Measurements from ENCODE around the gene TAF7L. TPM values are rescaled to one million over a fixed set of nuclear protein-coding genes. Genes with fewer than 3 reads are reported as not detected.

TAF7L gene
- polyA plus RNA-seq, 2 donors, result 0.07 to 0.14 TPM

DNA sequence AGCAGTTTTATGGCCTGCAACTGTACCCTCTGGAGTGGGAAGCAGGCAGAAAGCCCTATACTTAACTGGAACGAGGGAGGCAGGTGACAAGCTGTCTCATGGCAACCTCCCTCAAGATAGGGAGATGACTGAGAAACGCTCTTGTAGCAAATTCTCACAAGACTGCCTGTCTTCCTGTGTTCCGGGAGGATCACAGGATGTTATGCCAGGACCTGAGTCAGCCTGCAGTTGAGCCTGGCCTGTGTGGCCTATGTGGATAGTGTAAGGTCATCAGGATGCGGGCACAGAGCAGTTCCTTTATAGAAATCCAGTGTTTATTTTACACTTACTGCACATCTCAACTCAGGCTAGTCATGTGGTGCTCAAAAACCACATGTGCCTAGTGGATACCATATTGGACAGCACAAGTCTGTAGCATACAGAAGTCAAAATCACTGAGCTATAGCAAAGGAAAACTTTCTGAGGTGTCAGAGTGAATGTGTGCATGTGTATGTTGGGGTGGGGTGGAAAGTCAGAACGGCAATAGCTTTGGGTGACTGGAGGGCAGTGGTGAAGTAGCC, 25.2 kb downstream of the TAF7L start:
- H3K27me3 ChIP-seq (ENCODE audit: control insufficient read depth in 1 of 2, insufficient read depth in 2 of 2, low read length in 2 of 2), result peaks cover 0 to 3% of the 10 kb centered on the region in 2 donors
- 69 to 76% methylated on average over 5 of the region's 5 CpGs for WGBS, 2 donors
- no peak overlapping the region for H3K4me3 ChIP-seq (ENCODE audit: low read depth in 1 of 2, low read length in 2 of 2)
- H3K27ac ChIP-seq (ENCODE audit: low read depth in 2 of 2, low read length in 1 of 2), result no peak overlapping the region
- no peaks in the 10 kb centered on the region for H3K36me3 ChIP-seq (ENCODE audit: control insufficient read depth in 2 of 2, insufficient read depth in 2 of 2, low read length in 1 of 2)
- H3K4me1 ChIP-seq (ENCODE audit: control insufficient read depth in 2 of 2, insufficient read depth in 2 of 2, low read length in 1 of 2), result no peaks in the 10 kb centered on the region
- H3K9me3 ChIP-seq (ENCODE audit: control insufficient read depth in 2 of 2, insufficient read depth in 1 of 2, low read depth in 1 of 2, low read length in 1 of 2), result no peaks in the 10 kb centered on the region

DNA sequence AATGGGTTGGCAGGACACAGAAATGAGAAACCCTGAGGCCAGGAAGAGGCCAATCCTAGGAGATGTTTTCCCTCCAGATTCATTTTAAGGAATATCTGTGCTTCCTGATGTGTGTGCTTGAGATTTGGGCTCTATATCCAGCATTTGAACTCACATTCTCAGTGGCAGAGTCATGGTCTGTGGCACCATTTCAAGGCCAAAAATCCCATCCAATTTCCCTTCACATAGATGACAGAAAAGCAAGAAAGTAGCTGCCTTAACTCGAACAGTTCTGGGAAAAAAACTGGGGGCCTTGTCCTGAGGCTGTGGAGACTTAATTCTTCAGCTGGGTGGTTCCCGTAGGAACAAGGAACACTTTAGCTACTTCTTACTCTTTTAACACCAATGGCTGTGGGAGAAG, 27.4 kb downstream of the TAF7L start:
- WGBS, 2 donors, result 38 to 41% methylated on average over 2 of the region's 2 CpGs
- Histone ChIP-seq H3K9me3 (ENCODE audit: control insufficient read depth in 2 of 2, insufficient read depth in 1 of 2, low read depth in 1 of 2, low read length in 1 of 2) (no peaks in the 10 kb centered on the region), H3K27me3 (ENCODE audit: control insufficient read depth in 1 of 2, insufficient read depth in 2 of 2, low read length in 2 of 2) (peaks cover 0 to 6% of the 10 kb centered on the region in 2 donors), H3K4me3 (ENCODE audit: low read depth in 1 of 2, low read length in 2 of 2) (no peak overlapping the region), H3K4me1 (ENCODE audit: control insufficient read depth in 2 of 2, insufficient read depth in 2 of 2, low read length in 1 of 2) (no peaks in the 10 kb centered on the region), H3K27ac (ENCODE audit: low read depth in 2 of 2, low read length in 1 of 2) (no peak overlapping the region), H3K36me3 (ENCODE audit: control insufficient read depth in 2 of 2, insufficient read depth in 2 of 2, low read length in 1 of 2) (no peaks in the 10 kb centered on the region)

DNA sequence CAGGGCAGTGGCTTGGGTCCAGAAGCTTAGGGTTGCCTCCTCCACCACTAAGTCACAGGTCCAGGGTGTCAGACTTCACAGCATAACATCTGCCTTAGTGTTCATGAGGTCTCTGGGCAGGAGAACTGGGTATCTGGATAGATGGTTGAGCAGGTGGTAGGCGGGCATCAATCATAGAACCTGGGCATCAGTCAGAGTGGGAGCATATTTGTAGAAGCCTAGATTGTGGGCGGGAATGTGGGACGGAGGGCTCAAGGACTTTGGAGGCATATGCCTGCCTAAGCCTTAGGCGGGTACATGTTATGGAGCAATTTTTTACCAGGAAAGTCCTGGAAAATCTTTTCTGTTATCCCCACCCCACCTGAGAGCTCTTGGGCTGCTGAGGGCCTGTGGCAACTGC, 28.5 kb downstream of the TAF7L start:
- no peaks in the 10 kb centered on the region for H3K4me1 ChIP-seq (ENCODE audit: control insufficient read depth in 2 of 2, insufficient read depth in 2 of 2, low read length in 1 of 2)
- H3K4me3 ChIP-seq (ENCODE audit: low read depth in 1 of 2, low read length in 2 of 2), result no peak overlapping the region
- 82 to 94% methylated on average over 4 of the region's 4 CpGs for WGBS, 2 donors
- H3K27me3 ChIP-seq (ENCODE audit: control insufficient read depth in 1 of 2, insufficient read depth in 2 of 2, low read length in 2 of 2), result peaks cover 0 to 12% of the 10 kb centered on the region in 2 donors
- H3K9me3 ChIP-seq (ENCODE audit: control insufficient read depth in 2 of 2, insufficient read depth in 1 of 2, low read depth in 1 of 2, low read length in 1 of 2), result peaks cover 0 to 4% of the 10 kb centered on the region in 2 donors
- H3K36me3 ChIP-seq (ENCODE audit: control insufficient read depth in 2 of 2, insufficient read depth in 2 of 2, low read length in 1 of 2), result no peaks in the 10 kb centered on the region
- H3K27ac ChIP-seq (ENCODE audit: low read depth in 2 of 2, low read length in 1 of 2), result no peak overlapping the region

DNA sequence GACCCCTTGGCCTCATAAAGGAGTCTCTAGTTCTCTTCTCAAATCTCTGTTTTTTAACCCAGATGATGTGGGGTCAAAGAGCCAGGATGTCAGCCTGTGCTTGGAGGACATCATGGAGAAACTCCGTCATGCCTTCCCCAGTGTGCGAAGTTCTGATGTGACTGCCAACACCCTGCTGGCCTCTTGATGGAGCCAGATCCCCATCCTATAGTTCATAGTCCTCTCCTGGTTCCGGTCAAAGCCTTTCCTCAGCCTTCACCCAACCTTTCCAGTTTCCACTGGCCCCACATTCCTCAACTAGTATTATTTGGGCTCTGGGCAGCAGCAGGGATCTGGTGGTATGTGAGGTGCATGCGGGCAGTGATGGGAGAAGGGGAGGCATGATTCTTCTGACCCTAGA, 30.7 kb downstream of the TAF7L start:
- WGBS, 2 donors, result 75 to 76% methylated on average over 4 of the region's 4 CpGs
- no peak overlapping the region for H3K27ac ChIP-seq (ENCODE audit: low read depth in 2 of 2, low read length in 1 of 2)
- H3K27me3 ChIP-seq (ENCODE audit: control insufficient read depth in 1 of 2, insufficient read depth in 2 of 2, low read length in 2 of 2), result peaks cover 0 to 13% of the 10 kb centered on the region in 2 donors
- peaks cover 0 to 4% of the 10 kb centered on the region in 2 donors for H3K9me3 ChIP-seq (ENCODE audit: control insufficient read depth in 2 of 2, insufficient read depth in 1 of 2, low read depth in 1 of 2, low read length in 1 of 2)
- H3K36me3 ChIP-seq (ENCODE audit: control insufficient read depth in 2 of 2, insufficient read depth in 2 of 2, low read length in 1 of 2), result no peaks in the 10 kb centered on the region
- H3K4me3 ChIP-seq (ENCODE audit: low read depth in 1 of 2, low read length in 2 of 2), result no peak overlapping the region
- H3K4me1 ChIP-seq (ENCODE audit: control insufficient read depth in 2 of 2, insufficient read depth in 2 of 2, low read length in 1 of 2), result no peaks in the 10 kb centered on the region

DNA sequence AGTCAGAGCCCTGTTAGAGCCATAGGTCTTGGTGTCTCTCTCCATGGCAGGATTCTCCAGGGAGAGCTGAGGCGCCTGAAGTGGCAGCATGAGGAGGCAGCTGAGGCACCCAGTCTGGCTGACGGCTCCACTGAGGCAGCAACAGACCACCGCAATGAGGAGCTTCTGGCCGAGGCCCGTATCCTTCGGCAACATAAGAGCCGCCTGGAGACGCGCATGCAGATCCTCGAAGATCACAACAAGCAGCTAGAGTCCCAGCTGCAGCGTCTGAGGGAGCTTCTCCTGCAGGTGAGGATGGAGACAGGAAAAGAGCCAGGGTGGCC, 32.9 kb downstream of the TAF7L start:
- Histone ChIP-seq H3K4me1 (ENCODE audit: control insufficient read depth in 2 of 2, insufficient read depth in 2 of 2, low read length in 1 of 2) (no peaks in the 10 kb centered on the region), H3K4me3 (ENCODE audit: low read depth in 1 of 2, low read length in 2 of 2) (no peak overlapping the region), H3K27me3 (ENCODE audit: control insufficient read depth in 1 of 2, insufficient read depth in 2 of 2, low read length in 2 of 2) (peaks cover 0 to 12% of the 10 kb centered on the region in 2 donors), H3K9me3 (ENCODE audit: control insufficient read depth in 2 of 2, insufficient read depth in 1 of 2, low read depth in 1 of 2, low read length in 1 of 2) (peaks cover 0 to 4% of the 10 kb centered on the region in 2 donors), H3K36me3 (ENCODE audit: control insufficient read depth in 2 of 2, insufficient read depth in 2 of 2, low read length in 1 of 2) (no peaks in the 10 kb centered on the region), H3K27ac (ENCODE audit: low read depth in 2 of 2, low read length in 1 of 2) (no peak overlapping the region)
- WGBS, 2 donors, result 85 to 96% methylated on average over 11 of the region's 11 CpGs

DNA sequence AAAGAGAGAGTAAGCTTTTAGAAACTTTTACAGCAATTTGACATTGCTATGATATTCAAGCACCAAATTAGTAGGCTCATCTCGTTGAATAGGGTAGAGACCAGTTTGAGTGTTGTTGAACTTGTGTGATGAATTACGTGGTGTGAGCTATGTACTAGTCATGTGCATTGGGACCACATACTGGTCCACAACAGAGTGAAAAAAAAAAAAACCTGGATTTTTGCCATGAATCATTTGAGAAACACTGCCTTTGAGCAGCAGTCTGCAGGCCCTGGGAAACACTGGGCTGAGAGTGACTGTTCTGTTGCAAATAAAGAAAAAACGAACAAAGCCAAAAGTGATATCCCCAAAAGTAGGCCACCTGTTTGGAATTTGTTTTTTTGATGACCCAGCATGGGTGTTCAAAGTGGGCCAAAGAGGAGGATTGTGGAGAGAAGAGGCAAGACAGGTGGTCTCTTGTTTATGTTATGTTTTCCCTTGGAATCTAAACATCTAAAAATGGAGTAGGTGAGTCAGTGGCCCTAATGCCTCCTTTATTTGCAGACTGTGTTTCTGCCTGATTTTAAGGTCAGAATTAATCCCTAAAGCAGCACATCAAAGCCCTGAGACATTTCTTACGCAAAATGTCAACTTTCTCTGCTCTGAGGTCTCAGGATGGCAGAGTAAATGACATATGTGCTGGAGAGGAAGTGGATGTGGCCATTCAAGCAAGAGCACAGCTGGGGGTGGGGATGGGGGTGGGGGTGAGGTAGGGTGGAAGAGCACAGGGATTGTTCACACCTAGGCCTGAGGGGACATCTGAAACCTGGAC, 33.5 kb downstream of the TAF7L start:
- 64 to 74% methylated on average over 4 of the region's 4 CpGs for WGBS, 2 donors
- Histone ChIP-seq H3K4me3 (ENCODE audit: low read depth in 1 of 2, low read length in 2 of 2) (no peak overlapping the region), H3K27ac (ENCODE audit: low read depth in 2 of 2, low read length in 1 of 2) (no peak overlapping the region), H3K36me3 (ENCODE audit: control insufficient read depth in 2 of 2, insufficient read depth in 2 of 2, low read length in 1 of 2) (no peaks in the 10 kb centered on the region), H3K9me3 (ENCODE audit: control insufficient read depth in 2 of 2, insufficient read depth in 1 of 2, low read depth in 1 of 2, low read length in 1 of 2) (peaks cover 0 to 4% of the 10 kb centered on the region in 2 donors), H3K4me1 (ENCODE audit: control insufficient read depth in 2 of 2, insufficient read depth in 2 of 2, low read length in 1 of 2) (no peaks in the 10 kb centered on the region), H3K27me3 (ENCODE audit: control insufficient read depth in 1 of 2, insufficient read depth in 2 of 2, low read length in 2 of 2) (peaks cover 0 to 12% of the 10 kb centered on the region in 2 donors)

DNA sequence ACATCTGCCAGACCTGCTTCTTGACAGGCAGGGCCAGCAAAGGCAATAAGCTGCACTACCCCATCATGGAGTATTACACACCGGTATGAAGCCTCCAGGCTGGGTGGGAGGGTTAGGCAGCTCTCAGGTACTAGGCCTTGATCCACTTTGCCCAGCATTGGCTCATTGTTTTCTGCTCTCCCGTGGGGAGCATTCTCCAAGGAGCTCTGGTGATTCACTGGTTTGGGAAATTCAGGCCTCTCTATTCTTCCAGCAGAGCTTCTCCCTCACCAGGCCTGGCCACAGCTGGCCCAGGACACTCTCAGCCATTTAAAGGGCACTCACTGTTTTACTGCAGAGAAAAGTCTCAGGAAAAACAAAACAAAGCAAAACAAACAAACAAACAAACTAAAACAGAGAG, 38.5 kb downstream of the TAF7L start:
- Histone ChIP-seq H3K27me3 (ENCODE audit: control insufficient read depth in 1 of 2, insufficient read depth in 2 of 2, low read length in 2 of 2) (peaks cover 0 to 3% of the 10 kb centered on the region in 2 donors), H3K4me1 (ENCODE audit: control insufficient read depth in 2 of 2, insufficient read depth in 2 of 2, low read length in 1 of 2) (no peaks in the 10 kb centered on the region)

DNA sequence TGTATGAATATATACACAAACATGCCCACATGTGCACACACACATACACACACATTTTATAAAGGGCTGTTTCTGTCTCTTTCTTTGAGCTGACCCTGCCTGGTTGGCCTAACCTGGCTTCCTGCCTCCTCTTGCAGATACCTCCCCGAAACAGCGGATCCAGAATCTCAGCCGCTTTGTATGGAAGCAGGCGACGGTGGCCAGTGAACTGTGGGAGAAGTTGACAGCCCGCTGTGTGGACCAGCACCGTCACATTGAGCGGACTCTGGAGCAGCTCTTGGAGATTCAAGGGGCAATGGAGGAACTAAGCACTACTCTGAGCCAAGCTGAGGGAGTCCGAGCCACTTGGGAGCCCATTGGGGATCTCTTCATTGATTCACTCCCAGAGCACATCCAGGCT, 49.6 kb downstream of the TAF7L start:
- no peaks in the 10 kb centered on the region for H3K27me3 ChIP-seq (ENCODE audit: control insufficient read depth in 1 of 2, insufficient read depth in 2 of 2, low read length in 2 of 2)
- no peaks in the 10 kb centered on the region for H3K36me3 ChIP-seq (ENCODE audit: control insufficient read depth in 2 of 2, insufficient read depth in 2 of 2, low read length in 1 of 2)
- H3K27ac ChIP-seq (ENCODE audit: low read depth in 2 of 2, low read length in 1 of 2), result no peak overlapping the region
- no peaks in the 10 kb centered on the region for H3K9me3 ChIP-seq (ENCODE audit: control insufficient read depth in 2 of 2, insufficient read depth in 1 of 2, low read depth in 1 of 2, low read length in 1 of 2)
- H3K4me3 ChIP-seq (ENCODE audit: low read depth in 1 of 2, low read length in 2 of 2), result no peak overlapping the region
- H3K4me1 ChIP-seq (ENCODE audit: control insufficient read depth in 2 of 2, insufficient read depth in 2 of 2, low read length in 1 of 2), result no peaks in the 10 kb centered on the region
- WGBS, 2 donors, result 92 to 96% methylated on average over 9 of the region's 9 CpGs

More for the DNA sequence above, 38.5 kb downstream of the TAF7L start:
- H3K4me3 ChIP-seq (ENCODE audit: low read depth in 1 of 2, low read length in 2 of 2), result no peak overlapping the region
- H3K9me3 ChIP-seq (ENCODE audit: control insufficient read depth in 2 of 2, insufficient read depth in 1 of 2, low read depth in 1 of 2, low read length in 1 of 2), result no peaks in the 10 kb centered on the region
- H3K36me3 ChIP-seq (ENCODE audit: control insufficient read depth in 2 of 2, insufficient read depth in 2 of 2, low read length in 1 of 2), result no peaks in the 10 kb centered on the region
- WGBS, 2 donors, result 50 to 70% methylated on average over 2 of the region's 2 CpGs
- H3K27ac ChIP-seq (ENCODE audit: low read depth in 2 of 2, low read length in 1 of 2), result no peak overlapping the region

DNA sequence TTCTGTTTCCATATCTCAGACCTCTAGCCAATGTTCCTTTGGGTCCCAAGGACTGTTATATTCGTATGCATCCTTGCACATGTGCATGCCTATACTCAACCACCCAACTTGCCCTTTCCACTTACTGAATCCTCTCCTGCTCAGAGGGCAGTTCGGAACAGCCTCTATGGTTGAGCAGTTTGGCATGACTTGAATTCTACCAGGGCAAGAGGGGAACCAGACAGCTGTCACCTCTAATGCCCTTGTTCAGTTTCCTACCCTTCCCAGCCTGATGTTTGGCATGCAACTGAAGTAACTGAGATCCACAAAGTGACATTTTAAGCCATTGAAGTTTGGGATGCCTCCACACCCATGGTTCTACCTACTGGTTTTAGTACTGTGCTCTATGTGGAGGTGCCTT, 54.1 kb downstream of the TAF7L start:
- Histone ChIP-seq H3K9me3 (ENCODE audit: control insufficient read depth in 2 of 2, insufficient read depth in 1 of 2, low read depth in 1 of 2, low read length in 1 of 2) (no peaks in the 10 kb centered on the region), H3K36me3 (ENCODE audit: control insufficient read depth in 2 of 2, insufficient read depth in 2 of 2, low read length in 1 of 2) (no peaks in the 10 kb centered on the region), H3K27me3 (ENCODE audit: control insufficient read depth in 1 of 2, insufficient read depth in 2 of 2, low read length in 2 of 2) (no peaks in the 10 kb centered on the region), H3K4me1 (ENCODE audit: control insufficient read depth in 2 of 2, insufficient read depth in 2 of 2, low read length in 1 of 2) (no peaks in the 10 kb centered on the region), H3K4me3 (ENCODE audit: low read depth in 1 of 2, low read length in 2 of 2) (no peak overlapping the region), H3K27ac (ENCODE audit: low read depth in 2 of 2, low read length in 1 of 2) (no peak overlapping the region)
- 37 to 64% methylated on average over 2 of the region's 2 CpGs for WGBS, 2 donors

DNA sequence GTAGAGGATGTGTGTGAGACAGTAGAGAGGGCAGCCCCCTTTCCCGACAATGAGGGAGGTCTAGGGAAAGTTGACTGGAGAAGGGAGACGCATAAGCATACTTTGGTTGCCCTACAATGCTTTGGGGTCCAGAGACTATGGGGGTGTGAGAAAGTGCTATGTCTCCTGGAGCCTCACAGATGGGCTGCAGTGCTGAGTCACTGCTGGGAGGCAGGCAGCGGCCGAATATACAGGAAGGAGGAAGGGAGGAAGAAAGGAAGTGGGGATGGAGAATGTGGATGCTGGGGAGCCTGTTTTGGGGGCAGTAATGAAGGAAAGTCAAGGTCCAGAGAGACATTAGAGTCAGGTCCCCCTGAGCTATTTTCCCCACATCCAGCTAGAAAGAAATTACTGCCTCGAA, 58.8 kb downstream of the TAF7L start:
- H3K27me3 ChIP-seq (ENCODE audit: control insufficient read depth in 1 of 2, insufficient read depth in 2 of 2, low read length in 2 of 2), result no peaks in the 10 kb centered on the region

More for the DNA sequence above, 58.8 kb downstream of the TAF7L start:
- H3K4me3 ChIP-seq (ENCODE audit: low read depth in 1 of 2, low read length in 2 of 2), result no peak overlapping the region
- WGBS, 2 donors, result 77 to 88% methylated on average over 5 of the region's 5 CpGs
- H3K4me1 ChIP-seq (ENCODE audit: control insufficient read depth in 2 of 2, insufficient read depth in 2 of 2, low read length in 1 of 2), result no peaks in the 10 kb centered on the region
- H3K36me3 ChIP-seq (ENCODE audit: control insufficient read depth in 2 of 2, insufficient read depth in 2 of 2, low read length in 1 of 2), result no peaks in the 10 kb centered on the region
- H3K27ac ChIP-seq (ENCODE audit: low read depth in 2 of 2, low read length in 1 of 2), result no peak overlapping the region
- H3K9me3 ChIP-seq (ENCODE audit: control insufficient read depth in 2 of 2, insufficient read depth in 1 of 2, low read depth in 1 of 2, low read length in 1 of 2), result no peaks in the 10 kb centered on the region
